Activated naive CD4-positive, alpha-beta T cell treated with anti-CD3 and anti-CD28 coated beads for 36 hours (primary cell): ENCODE results near the gene ITIH5. TPM values are rescaled to one million over a fixed set of nuclear protein-coding genes. Genes with fewer than 3 reads are reported as not detected.

ENCODE experiments used
- CTCF ChIA-PET: fragments of 350-600 bp; sonication (Branson Sonifier 250); formaldehyde crosslinking; loops from one replicate; lab custom pipeline; 2021; ENCODE audit warnings: antibody characterized with exemption; lab: Charles Lee
- DNase-seq: peaks from one replicate; pipeline ENCODE4 v3.0.0-alpha.2; 2020
- H3K27ac Mint-ChIP-seq: one replicate; pipeline ENCODE4 v1.8.0; 2021; ENCODE audit warnings: mild to moderate bottlenecking, mixed read lengths
- H3K27me3 Mint-ChIP-seq: one replicate; pipeline ENCODE4 v1.8.0; 2021; ENCODE audit warnings: low read depth, mixed read lengths
- H3K36me3 Mint-ChIP-seq: one replicate; pipeline ENCODE4 v1.8.0; 2021; ENCODE audit warnings: low read depth, mixed read lengths
- H3K4me1 Mint-ChIP-seq: one replicate; pipeline ENCODE4 v1.8.0; 2021; ENCODE audit warnings: low read depth, mixed read lengths
- H3K4me3 Mint-ChIP-seq: one replicate; pipeline ENCODE4 v1.8.0; 2021; ENCODE audit warnings: mild to moderate bottlenecking, moderate library complexity, mixed read lengths
- H3K9me3 Mint-ChIP-seq: one replicate; pipeline ENCODE4 v1.8.0; 2021; ENCODE audit warnings: mixed read lengths
- intact Hi-C: fragments of 100-400 bp; cut with micrococcal nuclease; formaldehyde crosslinking; loops from one replicate; pipeline ENCODE4 v1.15.1; 2023
- total RNA-seq, 2 experiments: library from RNA; stranded (reverse); gene quantifications; one replicate each; pipeline ENCODE4 v1.2.3, GENCODE V29; 2021

The ITIH5 gene
- total RNA-seq, 2 experiments from 2014 or later = not detected

GRCh38 chr10:7537126-7537525, 129.6 kb downstream of the ITIH5 start:
- Mint-ChIP-seq H3K27me3 (no peaks in the 10 kb centered on the region), H3K27ac (no peak overlapping the region), H3K9me3 (peaks cover 10% of the 10 kb centered on the region), H3K36me3 (peaks cover 7% of the 10 kb centered on the region), H3K4me3 (no peak overlapping the region), H3K4me1 (peaks cover 12% of the 10 kb centered on the region)
- no peak for DNase-seq
- CTCF ChIA-PET = interaction anchor here (1.1 to 4.2 kb wide), 3 partner anchors 10 to 14 kb away, joined by 3 to 17 read pairs (median 4); no protein-coding TSS in a partner anchor
- intact Hi-C loops = no loop called here

- CTCF ChIA-PET = interaction anchor here (0.8 to 4.2 kb wide), 4 partner anchors 9 to 225 kb away, joined by 3 to 17 read pairs (median 4); no protein-coding TSS in a partner anchor
- DNase-seq = no peak
- intact Hi-C loops = no loop called here
- H3K4me3 Mint-ChIP-seq = no peak overlapping the region
- H3K27ac Mint-ChIP-seq = no peak overlapping the region
- peaks cover 11% of the 10 kb centered on the region for H3K4me1 Mint-ChIP-seq
- H3K36me3 Mint-ChIP-seq = peaks cover 7% of the 10 kb centered on the region
- H3K9me3 Mint-ChIP-seq = peaks cover 10% of the 10 kb centered on the region
- no peaks in the 10 kb centered on the region for H3K27me3 Mint-ChIP-seq
Observed at GRCh38 chr10:7534480-7534852, 132.3 kb downstream of the ITIH5 start.

GRCh38 chr10:7533657-7534479, 132.9 kb downstream of the ITIH5 start:
- no peaks in the 10 kb centered on the region for H3K27me3 Mint-ChIP-seq
- no peak overlapping the region for H3K27ac Mint-ChIP-seq
- intact Hi-C loops = no loop called here

GRCh38 chr10:7532723-7533498, 133.9 kb downstream of the ITIH5 start:
- Mint-ChIP-seq H3K36me3 (no peaks in the 10 kb centered on the region), H3K4me1 (no peaks in the 10 kb centered on the region), H3K27ac (no peak overlapping the region), H3K9me3 (no peaks in the 10 kb centered on the region), H3K4me3 (no peak overlapping the region), H3K27me3 (no peaks in the 10 kb centered on the region)
- no peak for DNase-seq
- CTCF ChIA-PET = interaction anchor here (1.2 to 4.2 kb wide), 2 partner anchors 7 to 226 kb away, joined by 3 to 17 read pairs; no protein-coding TSS in a partner anchor
- intact Hi-C loops = no loop called here

More at GRCh38 chr10:7533657-7534479, 132.9 kb downstream of the ITIH5 start:
- DNase-seq = no peak
- H3K4me3 Mint-ChIP-seq = no peak overlapping the region
- H3K36me3 Mint-ChIP-seq = peaks cover 5% of the 10 kb centered on the region
- CTCF ChIA-PET = interaction anchor here (0.8 to 4.2 kb wide), 3 partner anchors 8 to 225 kb away, joined by 3 to 17 read pairs (median 3); no protein-coding TSS in a partner anchor
- H3K4me1 Mint-ChIP-seq = peaks cover 5% of the 10 kb centered on the region
- H3K9me3 Mint-ChIP-seq = peaks cover 8% of the 10 kb centered on the region

- CTCF ChIA-PET = interaction anchor here (0.6 to 1.4 kb wide), 4 partner anchors 73 to 258 kb away, joined by 3 to 5 read pairs (median 3); partner anchors contain the start of genes ATP5F1C and KIN
- Mint-ChIP-seq H3K4me3 (no peak overlapping the region), H3K36me3 (no peaks in the 10 kb centered on the region), H3K27me3 (no peaks in the 10 kb centered on the region), H3K27ac (no peak overlapping the region), H3K9me3 (no peaks in the 10 kb centered on the region), H3K4me1 (peaks cover 3% of the 10 kb centered on the region)
- intact Hi-C loops = loop anchor here (5.0 to 10.0 kb wide), 3 partner anchors 93 to 523 kb away; partner anchors contain the start of gene GATA3
- DNase-seq = peak; percentile 12
Observed at GRCh38 chr10:7529638-7530037, 137.1 kb downstream of the ITIH5 start.

GRCh38 chr10:7527468-7527867, 139.3 kb downstream of the ITIH5 start:
- Mint-ChIP-seq H3K9me3 (no peaks in the 10 kb centered on the region), H3K4me1 (peaks cover 3% of the 10 kb centered on the region), H3K36me3 (no peaks in the 10 kb centered on the region), H3K27ac (no peak overlapping the region), H3K4me3 (no peak overlapping the region), H3K27me3 (no peaks in the 10 kb centered on the region)
- CTCF ChIA-PET = interaction anchor here (0.7 to 2.0 kb wide), 5 partner anchors 10 to 1144 kb away, joined by 3 to 8 read pairs (median 3); no protein-coding TSS in a partner anchor
- DNase-seq = no peak
- intact Hi-C loops = loop anchor here (5.0 to 10.0 kb wide), 3 partner anchors 95 to 525 kb away; partner anchors contain the start of gene GATA3

GRCh38 chr10:7526017-7526400, 140.8 kb downstream of the ITIH5 start:
- Mint-ChIP-seq H3K4me3 (no peak overlapping the region), H3K27me3 (no peaks in the 10 kb centered on the region), H3K9me3 (no peaks in the 10 kb centered on the region), H3K4me1 (peaks cover 3% of the 10 kb centered on the region), H3K36me3 (no peaks in the 10 kb centered on the region), H3K27ac (peak overlapping the region; percentile 11)
- intact Hi-C loops = loop anchor here (5.0 to 10.0 kb wide), 3 partner anchors 96 to 526 kb away; partner anchors contain the start of gene GATA3
- no peak for DNase-seq
- CTCF ChIA-PET = interaction anchor here (0.6 to 1.9 kb wide), 39 partner anchors 9 to 1803 kb away, joined by 3 to 85 read pairs (median 4); partner anchors contain the start of genes ATP5F1C and KIN

- Mint-ChIP-seq H3K4me3 (no peak overlapping the region), H3K27me3 (no peaks in the 10 kb centered on the region), H3K9me3 (no peaks in the 10 kb centered on the region), H3K4me1 (peaks cover 4% of the 10 kb centered on the region), H3K27ac (no peak overlapping the region), H3K36me3 (no peaks in the 10 kb centered on the region)
- CTCF ChIA-PET = interaction anchor here (0.6 to 1.9 kb wide), 44 partner anchors 9 to 1803 kb away, joined by 3 to 85 read pairs (median 4); partner anchors contain the start of genes ATP5F1C and KIN
- peak; percentile 83 for DNase-seq
- intact Hi-C loops = loop anchor here (1.0 to 10.0 kb wide), 6 partner anchors 97 to 1777 kb away; partner anchors contain the start of gene GATA3
Observed at GRCh38 chr10:7525314-7526016, 141.3 kb downstream of the ITIH5 start.

- H3K4me1 Mint-ChIP-seq = peaks cover 4% of the 10 kb centered on the region
- H3K27me3 Mint-ChIP-seq = no peaks in the 10 kb centered on the region
- no peaks in the 10 kb centered on the region for H3K36me3 Mint-ChIP-seq
- H3K27ac Mint-ChIP-seq = no peak overlapping the region
- no peak overlapping the region for H3K4me3 Mint-ChIP-seq
- CTCF ChIA-PET = interaction anchor here (0.5 to 2.2 kb wide), 7 partner anchors 14 to 1021 kb away, joined by 3 to 13 read pairs (median 3); no protein-coding TSS in a partner anchor
- intact Hi-C loops = loop anchor here (10.0 kb wide), 1 partner anchor 231 kb away; no protein-coding TSS in a partner anchor
- H3K9me3 Mint-ChIP-seq = no peaks in the 10 kb centered on the region
- no peak for DNase-seq
Observed at GRCh38 chr10:7523656-7524055, 143.1 kb downstream of the ITIH5 start.

- no peaks in the 10 kb centered on the region for H3K36me3 Mint-ChIP-seq
- no peak for DNase-seq
- peaks cover 4% of the 10 kb centered on the region for H3K4me1 Mint-ChIP-seq
- CTCF ChIA-PET = interaction anchor here (0.6 kb wide), 1 partner anchor 54 kb away, joined by 3 read pairs; no protein-coding TSS in a partner anchor
- no peak overlapping the region for H3K27ac Mint-ChIP-seq
- H3K27me3 Mint-ChIP-seq = no peaks in the 10 kb centered on the region
- H3K4me3 Mint-ChIP-seq = no peak overlapping the region
- no peaks in the 10 kb centered on the region for H3K9me3 Mint-ChIP-seq
- intact Hi-C loops = loop anchor here (10.0 kb wide), 1 partner anchor 234 kb away; no protein-coding TSS in a partner anchor
Observed at GRCh38 chr10:7520507-7521485, 146.0 kb downstream of the ITIH5 start.
